Measurements from ENCODE around the gene TAOK3. TPM values are rescaled to one million over a fixed set of nuclear protein-coding genes. Genes with fewer than 3 reads are reported as not detected.

The TAOK3 gene
- total and polyA plus RNA-seq, 2 of the 8 experiments (the other 6 are each of a cell fraction or from before 2014, with no cell fraction given): 5.2 to 9.3 TPM

- no peak overlapping the region for H2BK12ac ChIP-seq (ENCODE audit: low read depth, low read length)
- H3K56ac ChIP-seq (replicated peaks; ENCODE audit: insufficient read length, low read depth, low read length): no peak overlapping the region
- no peak overlapping the region for H4K91ac ChIP-seq (replicated peaks; ENCODE audit: insufficient read length, low read length)
- no peak overlapping the region for H3K9ac ChIP-seq (replicated peaks in 1 of 4; ENCODE audit: extremely low read depth in 1 of 4, low read depth in 3 of 4, low read length in 3 of 4)
- H4K5ac ChIP-seq (ENCODE audit: insufficient read length, low read depth, low read length): no peak overlapping the region
- no peak overlapping the region for H3K14ac ChIP-seq (ENCODE audit: insufficient read length)
- DNase-seq (ENCODE audit: low read depth in 1 of 2, low spot score in 2 of 2) (no peak), FAIRE-seq (no peak)
- POLR2A ChIA-PET (ENCODE audit: partially characterized antibody): no interaction called here
- H2BK5ac ChIP-seq (ENCODE audit: low read depth, low read length): no peak overlapping the region
- H3K9me3 ChIP-seq (ENCODE audit: insufficient read depth in 2 of 2, low read depth in 1 of 2, low read length in 1 of 2): no peaks in the 10 kb centered on the region
- H3K23ac ChIP-seq (ENCODE audit: insufficient read length): no peak overlapping the region
- no peak overlapping the region for H3K27ac ChIP-seq (ENCODE audit: low read depth, low read length)
- peaks cover 19 to 71% (median 55%) of the 10 kb centered on the region in 4 experiments for H3K36me3 ChIP-seq (ENCODE audit: control insufficient read depth in 2 of 4, insufficient read depth in 4 of 4, low read length in 3 of 4)
- no peak overlapping the region for H2AK5ac ChIP-seq (ENCODE audit: low read depth, low read length)
- no peak overlapping the region for H2BK120ac ChIP-seq (replicated peaks; ENCODE audit: low read depth, low read length)
- H3K23me2 ChIP-seq (ENCODE audit: low read depth, low read length): no peaks in the 10 kb centered on the region
- no peaks in the 10 kb centered on the region; a peak in 1 of 4 replicates for H3K79me2 ChIP-seq (ENCODE audit: control insufficient read depth in 1 of 2, insufficient read depth in 2 of 2, low read length in 2 of 2)
- 97% methylated on average over 2 of the region's 2 CpGs; no CpG with 5 or more reads in 1 of the 2 experiments for WGBS, 2 experiments (ENCODE audit: extremely low coverage in 1 of 2, insufficient coverage in 1 of 2, insufficient read length in 1 of 2, insufficient replicate concordance in 2 of 2, low coverage in 1 of 2, low lambda C conversion rate in 2 of 2, missing lambda C conversion rate in 1 of 2)
- no peak overlapping the region for H3K18ac ChIP-seq (ENCODE audit: extremely low read depth, low read length)
- H2BK15ac ChIP-seq (ENCODE audit: low read length): no peak overlapping the region
- no peaks in the 10 kb centered on the region for H3K27me3 ChIP-seq (replicated peaks in 1 of 4; ENCODE audit: control insufficient read depth in 3 of 4, extremely low read depth in 1 of 4, insufficient read depth in 3 of 4, low read length in 3 of 4)
- no peaks in the 10 kb centered on the region; the same call in none of the 2 replicates for H3K79me1 ChIP-seq (ENCODE audit: low read depth, low read length)
- no peak overlapping the region for H3K4me2 ChIP-seq (ENCODE audit: insufficient read depth in 1 of 2, low read depth in 2 of 2, low read length in 2 of 2)
- no peak overlapping the region for H2AFZ ChIP-seq (ENCODE audit: low read length)
- no peaks in the 10 kb centered on the region for H3K4me1 ChIP-seq (replicated peaks in 1 of 4; ENCODE audit: control insufficient read depth in 3 of 4, insufficient read depth in 4 of 4, low read length in 3 of 4)
- H4K8ac ChIP-seq (ENCODE audit: extremely low read depth, insufficient read depth, low read length): no peak overlapping the region
- no peak overlapping the region for H2BK20ac ChIP-seq (ENCODE audit: low read length)
- H3K4me3 ChIP-seq (ENCODE audit: extremely low read depth in 1 of 4, insufficient read depth in 2 of 4, low read depth in 3 of 4, low read length in 4 of 4): no peak overlapping the region
- peaks cover 0 to 8% of the 10 kb centered on the region in 2 experiments for H4K20me1 ChIP-seq (replicated peaks in 1 of 2; ENCODE audit: control insufficient read depth in 1 of 2, insufficient read depth in 2 of 2, low read length in 2 of 2)
- no peak overlapping the region for H3K4ac ChIP-seq (replicated peaks; ENCODE audit: insufficient read length, low read depth, low read length)
- CTCF ChIA-PET (ENCODE audit: partially characterized antibody): interaction anchor here (1.2 to 3.1 kb wide), 5 partner anchors 14 to 209 kb away, joined by 3 to 16 read pairs (median 4); partner anchors contain the start of gene SUDS3
- TF ChIP-seq ATF2 (IDR thresholded peaks at IDR 0.05; ENCODE audit: low read length): no peak
- TF ChIP-seq RBBP5 (IDR thresholded peaks at IDR 0.05; ENCODE audit: borderline replicate concordance, low read depth, low read length): no peak
- no peak for TF ChIP-seq CREB1 (IDR thresholded peaks at IDR 0.05)
- no peak for TF ChIP-seq POLR2AphosphoS5 (IDR thresholded peaks at IDR 0.05; ENCODE audit: low read depth, low read length)
- TF ChIP-seq KDM4A (IDR thresholded peaks at IDR 0.05; ENCODE audit: low read depth, low read length, severe bottlenecking): no peak
- TF ChIP-seq NANOG (IDR thresholded peaks at IDR 0.05; ENCODE audit: insufficient read depth, low read depth, low read length, poor library complexity, severe bottlenecking): no peak
- TF ChIP-seq HDAC2 (IDR thresholded peaks at IDR 0.05; ENCODE audit: borderline replicate concordance in 1 of 2, low read depth in 2 of 2, low read length in 2 of 2): no peak
- no peak for TF ChIP-seq RFX5 (IDR thresholded peaks at IDR 0.05; ENCODE audit: borderline replicate concordance, low read depth, low read length)
- no peak for TF ChIP-seq CTCF (IDR thresholded peaks at IDR 0.05; ENCODE audit: control extremely low read depth in 1 of 3, insufficient read depth in 1 of 3, low read depth in 1 of 3, low read length in 3 of 3)
Observed at GRCh38 chr12:118391424-118391823, 18.7 kb upstream of the TAOK3 start.
